Fibroblast of mammary gland (primary cell): ENCODE measurements around the gene MSS51.
A peak's percentile ranks its signal among the peaks of the same experiment; 100 is the strongest.

Experiments
- DNase-seq: peaks from one replicate; pipeline ENCODE4 v3.0.0-alpha.2; 2010; ENCODE audit warnings: low read depth
- H3K4me3 ChIP-seq: 2 replicates; pipeline ENCODE4 v1.5.1; 2011; ENCODE audit warnings: low read depth, mild to moderate bottlenecking, low read length, moderate library complexity; ENCODE audit not compliant: control insufficient read depth
- TF ChIP-seq, protein P1 (sequence below): conservative IDR thresholded peaks from 2 replicates; pipeline ENCODE4 v1.5.1; 2011; ENCODE audit warnings: low read depth, low read length, inconsistent platforms; ENCODE audit not compliant: control insufficient read depth, insufficient read depth

Gene MSS51

DNA sequence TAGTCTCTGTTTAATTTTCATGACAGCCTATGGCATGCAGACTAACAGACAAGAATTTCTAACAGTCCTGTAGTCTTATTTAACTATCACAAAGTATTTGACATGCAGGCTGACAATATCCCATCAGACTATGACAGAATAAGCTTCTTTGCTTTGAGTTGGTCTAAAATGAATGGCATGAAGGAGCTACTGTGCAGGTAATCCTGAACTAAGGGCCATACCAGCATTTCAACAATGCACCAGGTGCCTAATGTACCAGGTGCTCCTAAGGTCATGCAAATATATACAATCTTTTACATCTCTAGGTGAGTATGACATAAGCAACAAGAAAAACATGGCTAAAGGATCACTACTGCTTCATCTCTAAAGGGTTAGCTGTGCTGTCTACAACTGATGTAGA lies 13.6 kb upstream of the MSS51 start:
- no peak overlapping the region for H3K4me3 ChIP-seq
- DNase-seq: no peak
- TF ChIP-seq, protein P1, sequence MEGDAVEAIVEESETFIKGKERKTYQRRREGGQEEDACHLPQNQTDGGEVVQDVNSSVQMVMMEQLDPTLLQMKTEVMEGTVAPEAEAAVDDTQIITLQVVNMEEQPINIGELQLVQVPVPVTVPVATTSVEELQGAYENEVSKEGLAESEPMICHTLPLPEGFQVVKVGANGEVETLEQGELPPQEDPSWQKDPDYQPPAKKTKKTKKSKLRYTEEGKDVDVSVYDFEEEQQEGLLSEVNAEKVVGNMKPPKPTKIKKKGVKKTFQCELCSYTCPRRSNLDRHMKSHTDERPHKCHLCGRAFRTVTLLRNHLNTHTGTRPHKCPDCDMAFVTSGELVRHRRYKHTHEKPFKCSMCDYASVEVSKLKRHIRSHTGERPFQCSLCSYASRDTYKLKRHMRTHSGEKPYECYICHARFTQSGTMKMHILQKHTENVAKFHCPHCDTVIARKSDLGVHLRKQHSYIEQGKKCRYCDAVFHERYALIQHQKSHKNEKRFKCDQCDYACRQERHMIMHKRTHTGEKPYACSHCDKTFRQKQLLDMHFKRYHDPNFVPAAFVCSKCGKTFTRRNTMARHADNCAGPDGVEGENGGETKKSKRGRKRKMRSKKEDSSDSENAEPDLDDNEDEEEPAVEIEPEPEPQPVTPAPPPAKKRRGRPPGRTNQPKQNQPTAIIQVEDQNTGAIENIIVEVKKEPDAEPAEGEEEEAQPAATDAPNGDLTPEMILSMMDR: no peak

DNA sequence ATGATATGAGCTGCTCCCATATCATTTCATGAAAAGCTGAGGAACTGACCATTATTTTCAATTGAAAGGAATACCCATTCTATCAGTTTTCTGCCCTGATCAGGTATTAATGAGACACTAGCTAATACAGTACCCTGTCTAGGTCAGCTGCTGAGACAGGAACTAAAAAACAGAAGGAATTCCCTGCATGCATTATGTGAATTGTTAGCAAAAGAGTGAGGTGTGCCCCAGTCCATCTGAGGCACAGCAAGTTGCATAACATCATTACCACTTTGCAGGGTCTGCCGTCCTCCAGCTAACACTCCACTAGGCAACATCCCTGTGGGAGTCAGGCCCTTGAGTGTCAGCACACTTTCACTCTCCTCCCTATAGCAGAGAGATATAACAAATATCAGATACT lies 11.1 kb upstream of the MSS51 start:
- DNase-seq: no peak
- TF ChIP-seq, protein P1: no peak
- no peak overlapping the region for H3K4me3 ChIP-seq

DNA sequence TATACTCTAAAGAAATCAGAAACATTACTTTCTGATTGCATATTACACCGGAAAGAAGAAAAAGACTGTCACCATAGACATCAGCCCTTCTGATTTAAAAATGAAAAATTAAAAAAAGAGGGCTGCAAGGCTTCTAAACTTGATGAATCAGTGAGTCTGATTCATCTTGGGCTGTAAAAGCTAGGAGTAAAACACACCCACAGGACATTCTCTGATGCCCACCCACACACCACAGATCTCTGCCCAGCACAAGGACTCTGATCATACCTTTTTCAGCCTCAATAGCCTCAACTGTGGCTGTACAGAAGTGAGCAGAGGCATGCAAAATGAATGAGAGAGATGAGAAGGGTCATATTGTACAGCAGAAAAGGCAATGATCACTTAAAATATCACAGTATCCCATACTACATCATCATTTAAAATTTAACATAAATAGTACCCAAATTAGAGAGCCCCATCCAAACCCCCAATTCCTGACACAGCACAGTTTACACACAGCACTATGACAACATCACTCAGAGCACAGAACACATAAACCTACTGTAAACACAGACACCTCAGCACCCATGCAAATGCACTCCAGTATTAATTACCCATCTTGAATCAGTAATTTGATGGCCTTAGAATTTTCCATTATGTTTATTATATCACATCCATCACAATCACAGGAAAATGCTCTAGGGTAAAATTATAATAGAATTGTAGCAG lies 6.4 kb upstream of the MSS51 start:
- TF ChIP-seq, protein P1: no peak
- peak; percentile 80 for DNase-seq
- no peak overlapping the region for H3K4me3 ChIP-seq

DNA sequence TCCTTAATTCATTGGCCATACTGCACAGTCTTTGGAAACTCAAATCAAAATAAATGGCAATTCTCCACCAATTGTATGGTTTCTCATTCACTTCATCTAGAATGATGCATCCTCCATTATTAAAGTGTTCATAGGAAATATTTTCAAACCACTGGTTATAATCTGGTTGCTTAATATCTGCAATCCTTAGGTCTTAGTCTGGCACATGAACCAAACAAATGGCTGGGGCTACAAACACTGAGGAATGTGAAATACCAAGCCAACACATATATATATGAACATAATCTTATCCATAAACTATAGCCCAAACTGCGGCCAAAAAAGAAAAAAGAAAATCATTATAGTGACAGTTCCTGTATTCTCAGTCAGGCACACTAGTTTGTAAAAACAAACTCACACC lies 5.7 kb upstream of the MSS51 start:
- DNase-seq: peak; percentile 44
- TF ChIP-seq, protein P1: no peak
- H3K4me3 ChIP-seq: no peak overlapping the region

DNA sequence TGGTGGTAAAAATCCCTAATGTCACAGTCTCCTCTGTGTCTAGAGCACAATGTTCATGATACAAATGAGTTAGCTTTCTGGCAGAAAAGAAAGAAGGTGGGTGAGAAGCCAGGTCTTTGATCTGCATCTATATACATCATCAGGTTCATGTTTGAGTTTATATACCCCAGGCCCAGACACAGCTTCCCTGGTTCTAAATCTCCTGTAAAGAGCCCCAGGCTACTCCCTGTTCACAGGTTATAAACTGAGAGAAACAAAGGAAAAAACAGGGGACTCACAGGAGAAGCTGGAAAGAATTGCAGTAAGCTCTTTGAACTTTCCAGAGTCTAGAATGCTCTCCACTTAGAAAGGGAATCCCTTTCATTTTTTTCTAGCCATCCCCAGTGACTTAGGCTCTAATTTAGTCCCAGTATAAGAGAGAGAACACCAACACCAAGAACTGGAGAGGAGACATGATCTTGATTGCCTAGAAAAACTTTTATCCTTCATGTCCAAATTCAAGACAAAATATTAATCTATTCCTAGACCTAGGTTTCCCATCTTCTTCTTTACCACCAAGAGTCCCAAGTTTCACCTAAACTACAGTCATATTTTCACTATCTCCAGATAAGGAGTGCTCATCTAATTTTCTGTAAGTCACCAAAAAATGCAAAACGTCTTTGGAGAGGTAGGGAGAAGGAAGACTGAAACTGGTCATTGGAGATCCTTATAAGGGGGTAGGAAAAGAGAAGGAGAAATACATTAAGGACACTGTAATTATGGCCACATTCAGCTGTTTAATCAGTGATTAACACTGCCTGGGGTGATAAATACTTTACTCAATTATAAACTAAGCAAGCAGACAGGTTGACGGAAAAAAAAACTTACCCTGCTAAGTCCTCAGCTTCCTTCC lies 469 bp downstream of the MSS51 start:
- no peak for DNase-seq
- no peak overlapping the region for H3K4me3 ChIP-seq
- TF ChIP-seq, protein P1: no peak

DNA sequence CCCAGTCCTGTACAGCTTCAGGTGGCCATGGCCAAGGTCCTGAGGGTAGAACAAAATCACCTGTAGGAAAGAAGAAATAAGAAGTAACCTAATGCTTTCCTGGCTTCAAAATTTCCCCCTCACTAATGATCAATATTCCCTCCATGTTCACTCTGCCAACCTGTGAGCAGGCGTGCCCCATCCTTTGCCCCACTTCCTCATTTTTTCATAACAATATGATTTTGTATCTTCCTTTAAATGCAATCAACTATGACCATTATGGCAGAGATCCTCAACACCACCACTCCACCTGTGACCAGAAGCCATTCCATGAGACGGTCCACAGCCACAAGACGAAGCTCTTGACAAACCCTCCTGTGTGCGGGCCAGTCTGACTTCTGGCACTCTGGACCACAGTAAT lies 7.0 kb downstream of the MSS51 start:
- TF ChIP-seq, protein P1: no peak
- no peak for DNase-seq
- H3K4me3 ChIP-seq: no peak overlapping the region

DNA sequence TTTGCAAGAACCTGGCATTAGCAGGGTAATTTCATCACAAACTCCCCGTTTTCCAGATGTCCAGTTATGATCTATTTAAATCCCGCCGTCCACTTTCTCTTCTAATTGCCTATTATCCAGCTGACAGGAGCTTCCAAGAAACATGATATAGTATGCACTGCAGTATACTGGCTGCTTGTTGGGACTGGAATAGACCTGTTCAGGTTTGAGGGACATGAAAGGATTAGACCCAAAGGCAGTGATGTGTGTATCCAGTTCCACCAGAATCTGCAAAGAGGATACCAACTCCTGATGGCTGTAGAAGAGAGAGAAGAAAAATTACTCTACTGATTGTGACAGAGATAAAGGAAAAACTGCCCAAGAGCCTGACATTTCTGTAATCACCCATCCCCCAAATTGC lies 8.9 kb downstream of the MSS51 start:
- H3K4me3 ChIP-seq: no peak overlapping the region
- TF ChIP-seq, protein P1: no peak
- DNase-seq: no peak
